Natural killer cell treated with Interleukin-12 subunit alpha and Interleukin-12 subunit beta and Interleukin-15 and Interleukin-18, amount 100 ng/mL, for 72 hours (primary cell): Measurements from ENCODE around the gene GLDC. TPM values are rescaled to one million over a fixed set of nuclear protein-coding genes. Genes with fewer than 3 reads are reported as not detected.
"Not testable (repeated sequence)": the region's sequence is repeated elsewhere in the genome, so short reads cannot be mapped to it uniquely, and the experiment has no call there.

Source experiments
- ATAC-seq, 2 donors: fragments of 150-1000 bp; cut with Tn5 transposase in 1 of 2; sonication (Bioruptor Pico), chemical (Tn5 transposase) in 1 of 2; 2 replicates each; pipeline ENCODE4 v1.10.0; 2021
- DNase-seq: peaks from one replicate; pipeline ENCODE4 v3.0.0; 2022; ENCODE audit warnings: low spot score
- H3K27ac Mint-ChIP-seq, 2 donors: 1 replicate in 1 of 2; 2 replicates in 1 of 2; pipeline ENCODE4 v1.8.0; 2022; ENCODE audit warnings: mixed read lengths in 2 of 2, mild to moderate bottlenecking in 1 of 2, moderate library complexity in 1 of 2
- H3K27me3 Mint-ChIP-seq, 2 donors: 1 replicate in 1 of 2; 2 replicates in 1 of 2; pipeline ENCODE4 v1.8.0; 2022; ENCODE audit warnings: mixed read lengths in 2 of 2
- H3K36me3 Mint-ChIP-seq: one replicate; pipeline ENCODE4 v1.8.0; 2022; ENCODE audit warnings: mixed read lengths
- H3K4me1 Mint-ChIP-seq, 2 donors: 1 replicate in 1 of 2; 2 replicates in 1 of 2; pipeline ENCODE4 v1.8.0; 2022; ENCODE audit warnings: low read depth in 2 of 2, mixed read lengths in 2 of 2, mild to moderate bottlenecking in 1 of 2
- H3K4me3 Mint-ChIP-seq: one replicate; pipeline ENCODE4 v1.8.0; 2022; ENCODE audit warnings: mixed read lengths
- H3K9me3 Mint-ChIP-seq: 2 replicates; pipeline ENCODE4 v1.8.0; 2022; ENCODE audit warnings: mixed read lengths
- total RNA-seq, 2 donors: library from RNA; stranded (reverse); gene quantifications; one replicate each; pipeline ENCODE4 v1.2.3, GENCODE V29; 2022

Gene GLDC
- total RNA-seq, result 10 to 100 TPM in 1 of 2 donors, 1 to 10 TPM in 1; 1.4 to 15.2 TPM

GRCh38 chr9:6645355-6646292 is at the start of gene GLDC:
Gene GLDC, minus strand, starts transcription at chr9:6645729. Its CDS starts 230 bp downstream, at chr9:6645499.
- H3K27me3 Mint-ChIP-seq, result peaks cover 57 to 73% of the 10 kb centered on the region in 2 donors
- no peaks in the 10 kb centered on the region for H3K9me3 Mint-ChIP-seq
- peak within 1 kb of the TSS; percentile 75 for H3K4me3 Mint-ChIP-seq
- peak within 1 kb of the TSS in 1 of 2 donors; percentile 60 for H3K27ac Mint-ChIP-seq
- peak; percentile 77 to 83 for ATAC-seq
- peaks cover 5% of the 10 kb centered on the region for H3K36me3 Mint-ChIP-seq
- DNase-seq, result no peak
- H3K4me1 Mint-ChIP-seq, result peaks cover 15 to 17% of the 10 kb centered on the region in 2 donors

- H3K4me1 Mint-ChIP-seq, result no peaks in the 10 kb centered on the region
- H3K27me3 Mint-ChIP-seq, result no peaks in the 10 kb centered on the region
- ATAC-seq (no peak), DNase-seq (no peak)
- no peaks in the 10 kb centered on the region for H3K36me3 Mint-ChIP-seq
- no peak overlapping the region for H3K4me3 Mint-ChIP-seq
- no peaks in the 10 kb centered on the region for H3K9me3 Mint-ChIP-seq
- no peak overlapping the region for H3K27ac Mint-ChIP-seq
These were observed 47.4 kb upstream of the GLDC start for GRCh38 chr9:6692881-6693361.

- DNase-seq (no peak), ATAC-seq (no peak)
- H3K4me1 Mint-ChIP-seq, result no peaks in the 10 kb centered on the region
- H3K9me3 Mint-ChIP-seq, result no peaks in the 10 kb centered on the region
- H3K27me3 Mint-ChIP-seq, result no peaks in the 10 kb centered on the region
- H3K36me3 Mint-ChIP-seq, result no peaks in the 10 kb centered on the region
- H3K27ac Mint-ChIP-seq, result no peak overlapping the region
- no peak overlapping the region for H3K4me3 Mint-ChIP-seq
These were observed 46.9 kb upstream of the GLDC start for GRCh38 chr9:6692433-6692832.

DNA sequence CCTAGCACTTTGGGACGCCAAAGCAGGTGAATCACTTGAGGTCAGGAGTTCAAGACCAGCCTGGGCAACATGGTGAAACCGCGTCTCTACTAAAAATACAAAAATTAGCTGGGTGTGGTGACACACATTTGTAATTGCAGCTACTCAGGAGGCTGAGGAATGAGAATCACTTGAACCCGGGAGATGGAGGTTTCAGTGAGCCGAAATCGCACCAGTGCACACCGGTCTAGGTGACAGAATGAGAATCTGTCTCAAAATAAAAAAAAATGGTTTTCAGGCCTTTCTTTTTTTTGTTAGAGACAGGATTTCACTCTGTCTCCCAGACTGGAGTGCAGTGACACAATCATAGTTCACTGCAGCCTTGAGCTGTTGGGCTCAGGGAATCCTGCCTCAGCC is 45.1 kb upstream of the GLDC start:
- not testable (repeated sequence) for H3K9me3 Mint-ChIP-seq, H3K27me3 Mint-ChIP-seq, H3K36me3 Mint-ChIP-seq, H3K27ac Mint-ChIP-seq, DNase-seq, H3K4me3 Mint-ChIP-seq, H3K4me1 Mint-ChIP-seq, ATAC-seq

GRCh38 chr9:6689893-6690674 is 44.6 kb upstream of the GLDC start:
- DNase-seq, result no peak
- Mint-ChIP-seq H3K36me3 (no peaks in the 10 kb centered on the region), H3K27ac (peak overlapping the region in 1 of 2 donors; percentile 33), H3K4me1 (no peaks in the 10 kb centered on the region), H3K9me3 (no peaks in the 10 kb centered on the region), H3K4me3 (no peak overlapping the region), H3K27me3 (no peaks in the 10 kb centered on the region)
- ATAC-seq, result no peak

DNA sequence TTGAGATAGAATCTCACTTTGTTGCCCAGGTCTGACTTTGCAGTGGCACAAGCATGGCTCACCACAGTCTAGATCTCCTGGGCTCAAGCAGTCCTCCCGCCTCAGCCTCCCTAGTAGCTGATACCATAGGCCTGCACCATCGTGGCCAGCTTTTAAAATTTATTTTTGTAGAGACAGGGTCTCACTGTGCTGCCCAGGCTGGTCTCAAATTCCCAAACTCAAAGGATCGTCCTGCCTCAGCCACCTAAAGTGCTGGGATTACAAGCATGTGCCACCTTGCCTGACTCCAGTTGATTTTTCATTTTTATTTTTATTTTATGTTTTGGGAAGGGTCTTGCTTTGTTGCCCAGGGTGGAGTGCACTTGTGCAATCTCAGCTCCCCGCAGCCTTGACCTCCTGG is 41.7 kb upstream of the GLDC start:
- no peak overlapping the region for H3K4me3 Mint-ChIP-seq
- H3K27me3 Mint-ChIP-seq, result no peaks in the 10 kb centered on the region
- DNase-seq, result no peak
- no peak overlapping the region for H3K27ac Mint-ChIP-seq
- H3K4me1 Mint-ChIP-seq, result peaks cover 7 to 13% of the 10 kb centered on the region in 2 donors
- ATAC-seq, result no peak
- H3K9me3 Mint-ChIP-seq, result no peaks in the 10 kb centered on the region
- no peaks in the 10 kb centered on the region for H3K36me3 Mint-ChIP-seq

- Mint-ChIP-seq H3K27ac (no peak overlapping the region), H3K4me1 (peaks cover 7 to 13% of the 10 kb centered on the region in 2 donors), H3K4me3 (no peak overlapping the region), H3K9me3 (no peaks in the 10 kb centered on the region), H3K36me3 (no peaks in the 10 kb centered on the region), H3K27me3 (no peaks in the 10 kb centered on the region)
- DNase-seq, result no peak
- no peak for ATAC-seq
These were observed 40.9 kb upstream of the GLDC start for GRCh38 chr9:6686396-6686795.

DNA sequence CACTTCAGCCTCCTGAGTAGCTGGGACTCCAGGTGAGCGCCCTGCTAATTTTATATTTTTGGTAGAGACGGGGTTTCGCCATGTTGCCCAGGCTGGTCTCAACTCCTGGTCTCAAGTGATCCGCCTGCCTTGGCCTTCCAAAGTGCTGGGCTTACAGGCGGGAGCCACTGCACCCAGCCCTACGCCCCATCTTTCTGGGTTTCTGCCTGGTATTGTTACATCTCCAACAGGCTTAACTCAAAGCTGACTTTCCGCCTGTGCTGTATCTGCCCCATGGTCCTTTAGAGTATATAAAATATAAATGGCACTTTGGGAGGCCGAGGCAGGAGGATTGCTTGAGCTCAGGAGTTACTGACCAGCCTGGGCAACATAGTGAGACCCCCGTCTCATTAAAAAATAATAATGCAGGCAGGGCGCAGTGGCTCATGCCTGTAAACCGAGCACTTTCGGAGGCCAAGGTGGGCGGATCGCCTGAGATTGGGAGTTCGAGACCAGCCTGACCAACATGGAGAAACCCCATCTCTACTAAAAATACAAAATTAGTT is 36.5 kb upstream of the GLDC start:
- peak overlapping the region; percentile 99 for H3K27ac Mint-ChIP-seq
- H3K36me3 Mint-ChIP-seq, result no peaks in the 10 kb centered on the region
- H3K4me1 Mint-ChIP-seq, result peaks cover 12 to 20% of the 10 kb centered on the region in 2 donors
- DNase-seq (peak; percentile 65), ATAC-seq (no peak)
- peak overlapping the region; percentile 98 for H3K4me3 Mint-ChIP-seq
- no peaks in the 10 kb centered on the region for H3K27me3 Mint-ChIP-seq
- H3K9me3 Mint-ChIP-seq, result no peaks in the 10 kb centered on the region

DNA sequence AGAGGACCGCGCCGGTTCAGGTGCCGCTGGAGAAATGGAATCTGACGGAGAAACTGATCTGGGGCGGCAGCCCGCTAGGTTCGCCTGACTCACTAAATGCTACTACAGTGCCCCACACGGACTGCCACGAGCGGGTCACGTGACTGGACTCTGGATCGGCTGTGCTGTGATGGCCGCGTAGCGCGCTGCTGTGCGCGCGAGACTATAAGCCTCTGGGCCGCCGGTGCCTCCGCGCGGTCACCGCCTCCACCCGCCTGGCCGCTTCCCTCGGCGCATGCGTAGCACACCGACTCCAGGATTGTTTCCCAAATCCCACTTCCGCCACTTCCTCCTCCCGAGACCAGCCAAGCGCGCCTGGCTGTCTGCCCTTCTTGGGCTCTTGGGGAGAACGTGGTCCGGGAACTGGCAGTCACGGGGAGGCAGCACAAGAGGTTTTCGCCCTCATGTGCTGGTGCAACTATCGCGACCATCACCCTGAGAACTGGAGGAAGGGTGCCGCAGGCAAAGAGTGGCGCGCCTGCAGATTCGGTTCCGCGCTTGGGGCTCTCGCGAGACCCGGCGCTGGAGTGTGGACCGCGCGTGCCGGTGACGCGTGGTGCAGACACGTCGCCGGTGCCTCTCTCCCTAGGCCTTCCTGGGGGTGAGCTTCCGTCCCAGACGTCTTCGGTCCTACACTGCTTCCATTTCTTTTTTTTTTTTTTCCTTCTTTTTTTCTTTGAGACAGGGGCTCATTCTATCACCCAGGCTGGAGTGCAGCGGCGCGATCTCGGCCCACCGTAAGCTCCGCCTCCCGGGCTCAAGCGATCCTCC is 35.8 kb upstream of the GLDC start:
- peak; percentile 95 to 96 for ATAC-seq
- Mint-ChIP-seq H3K36me3 (no peaks in the 10 kb centered on the region), H3K27ac (peak overlapping the region; percentile 99), H3K27me3 (no peaks in the 10 kb centered on the region), H3K4me1 (peaks cover 12 to 20% of the 10 kb centered on the region in 2 donors), H3K4me3 (peak overlapping the region; percentile 98), H3K9me3 (no peaks in the 10 kb centered on the region)
- peak; percentile 95 for DNase-seq

- Mint-ChIP-seq H3K27me3 (no peaks in the 10 kb centered on the region), H3K4me3 (peak overlapping the region; percentile 98), H3K4me1 (peaks cover 12 to 20% of the 10 kb centered on the region in 2 donors), H3K27ac (peak overlapping the region; percentile 99), H3K36me3 (no peaks in the 10 kb centered on the region), H3K9me3 (no peaks in the 10 kb centered on the region)
- DNase-seq, result peak; percentile 78
- ATAC-seq, result peak; percentile 67 to 69
These were observed 35.2 kb upstream of the GLDC start for GRCh38 chr9:6680797-6681146.

- Mint-ChIP-seq H3K9me3 (no peaks in the 10 kb centered on the region), H3K36me3 (no peaks in the 10 kb centered on the region), H3K4me1 (peaks cover 5 to 10% of the 10 kb centered on the region in 2 donors), H3K27ac (no peak overlapping the region), H3K27me3 (no peaks in the 10 kb centered on the region), H3K4me3 (no peak overlapping the region)
- no peak for ATAC-seq
- no peak for DNase-seq
These were observed 32.3 kb upstream of the GLDC start for GRCh38 chr9:6677803-6678202.

GRCh38 chr9:6676254-6676921 is 30.9 kb upstream of the GLDC start:
- Mint-ChIP-seq H3K4me1 (peaks cover 5 to 7% of the 10 kb centered on the region in 2 donors), H3K27ac (no peak overlapping the region), H3K4me3 (no peak overlapping the region), H3K36me3 (no peaks in the 10 kb centered on the region), H3K27me3 (no peaks in the 10 kb centered on the region), H3K9me3 (no peaks in the 10 kb centered on the region)
- ATAC-seq (no peak), DNase-seq (no peak)

GRCh38 chr9:6675268-6675667 is 29.7 kb upstream of the GLDC start:
- Mint-ChIP-seq H3K4me1 (peaks cover 0 to under 1% of the 10 kb centered on the region in 2 donors), H3K27ac (no peak overlapping the region)

More at GRCh38 chr9:6675268-6675667, 29.7 kb upstream of the GLDC start:
- ATAC-seq, result no peak
- DNase-seq, result no peak
- Mint-ChIP-seq H3K27me3 (no peaks in the 10 kb centered on the region), H3K9me3 (no peaks in the 10 kb centered on the region), H3K4me3 (no peak overlapping the region), H3K36me3 (no peaks in the 10 kb centered on the region)
